Heart right ventricle (tissue), 16 donors: ENCODE data around the gene UQCRQ. TPM values are rescaled to one million over a fixed set of nuclear protein-coding genes. Genes with fewer than 3 reads are reported as not detected.
A peak's percentile ranks its signal among the peaks of the same experiment; 100 is the strongest.

Experiments
- ATAC-seq, 8 donors: fragments of 200-7000 bp; cut with Tn5 transposase; one replicate each; pipeline ENCODE4 v1.9.1; 2020; ENCODE audit warnings: mild to moderate bottlenecking in 8 of 8, moderate library complexity in 8 of 8, moderate number of reproducible peaks in 1 of 8
- DNase-seq, 2 donors: peaks; one replicate each; pipeline ENCODE4 v3.0.0-alpha.2; 2020
- H3K27ac ChIP-seq, 10 donors: fragments of 200-600 bp; sonication (generic) in 2 of 10; one replicate each; pipeline versions ENCODE4 v1.5.0 to v1.8.0; 2020 to 2022; ENCODE audit warnings: mild to moderate bottlenecking in 3 of 10
- H3K27me3 ChIP-seq, 7 donors: fragments of 200-600 bp; one replicate each; pipeline ENCODE4 v1.8.0; 2021 to 2022; ENCODE audit warnings: mild to moderate bottlenecking in 2 of 7
- H3K36me3 ChIP-seq, 9 donors: fragments of 200-600 bp; sonication (generic) in 1 of 9; one replicate each; pipeline versions ENCODE4 v1.5.0 to v1.8.0; 2020 to 2022; ENCODE audit warnings: mild to moderate bottlenecking in 2 of 9
- H3K4me1 ChIP-seq, 9 donors: fragments of 200-600 bp; sonication (generic) in 1 of 9; one replicate each; pipeline versions ENCODE4 v1.5.0 to v1.8.0; 2020 to 2022; ENCODE audit warnings: mild to moderate bottlenecking in 4 of 9
- H3K4me3 ChIP-seq, 10 donors: fragments of 200-600 bp; sonication (generic) in 2 of 10; one replicate each; pipeline versions ENCODE4 v1.5.0 to v1.8.0; 2020 to 2022; ENCODE audit warnings: mild to moderate bottlenecking in 7 of 10, moderate library complexity in 2 of 10
- H3K9me3 ChIP-seq, 11 donors: fragments of 200-600 bp in 10 of 11; sonication (generic) in 2 of 11; one replicate each; pipeline versions ENCODE4 v1.5.0 to v1.8.0; 2013 to 2022; ENCODE audit warnings: mild to moderate bottlenecking in 2 of 11, control low read depth in 1 of 11, moderate library complexity in 1 of 11
- WGBS, 2 donors: extraction: QIAGEN DNeasy Blood & Tissue Kit; methylation state at CpG; one replicate each; pipeline ENCODE4 v1.1.7; 2013; ENCODE audit warnings: inconsistent platforms in 1 of 2; 5-methylcytosine and 5-hydroxymethylcytosine counted together
- intact Hi-C, 10 donors: fragments of 100-400 bp; cut with DNase I; formaldehyde crosslinking; loops; one replicate each; pipeline versions ENCODE4 v1.11.1 to v1.14.2; 2022
- polyA plus RNA-seq, 2 donors: library from polyadenylated mRNA; stranded (reverse); fragments of 200-250 nt; gene quantifications; one replicate each; pipeline ENCODE4 v1.2.3, GENCODE V29; 2013
- total RNA-seq, 10 donors: library from RNA; stranded (reverse); fragmentation: NEBNext Ultra II Directional in 3 of 10; extraction: Animal tissue kit (Norgen Biotek cat#: 25700) in 3 of 10; gene quantifications; one replicate each; pipeline versions ENCODE4 v1.2.1 to v1.2.4, GENCODE V29; 2021 to 2023
- TF ChIP-seq, protein P1 (sequence below), 9 donors: fragments of 200-600 bp; sonication (generic) in 2 of 9; IDR thresholded peaks; one replicate each; pipeline versions ENCODE4 v1.5.0 to v1.8.0; 2021 to 2022; ENCODE audit warnings: antibody characterized with exemption in 9 of 9, mild to moderate bottlenecking in 5 of 9, moderate library complexity in 1 of 9
- donor health status: Arrhythmogenic right ventricular cardiomyopathy.
- donor health status: ischemic (EF 13 %, LVEDD 7.1; RV severe dilation, severe dysfunction).
- donor health status: healthy with polysubstance abuse.
- donor health status: DM: no; HTN: yes; CAD: no.
- donor health status: DM: no; HTN: no; CAD: no.
- donor health status: ischemic (EF 25% LVEDD 6.9; RV normal size, moderate dysfunction).
- donor health status: ischemic (EF 25% LVEDD 5.7; RV mildly dilated, moderate dysfunction).
- donor health status: healthy.
- donor health status: DM: yes; HTN: yes; CAD: no.
- donor health status: Ischemic cardiomyopathy.
- donor health status: ischemic (EF 35%, LVEDD 5.7; RV mildly dilated, moderate dysfunction).
- donor health status: nonischemic (EF 11% LVEDD 7.7; RV severe dilation, severe dysfunction).
- donor health status: DM: yes; HTN: yes; CAD: no.
- donor health status: PGD.
- donor health status: ischemic (EF 29% LVEDD 5.4; RV normal size, mild dysfunction).
- donor health status: nonischemic (EF 23%, LVEDD 6.1; RV moderate dilation, normal function).

The UQCRQ gene
- total and polyA plus RNA-seq, 12 donors: 824 to 1,962 (median 1,664) TPM

DNA sequence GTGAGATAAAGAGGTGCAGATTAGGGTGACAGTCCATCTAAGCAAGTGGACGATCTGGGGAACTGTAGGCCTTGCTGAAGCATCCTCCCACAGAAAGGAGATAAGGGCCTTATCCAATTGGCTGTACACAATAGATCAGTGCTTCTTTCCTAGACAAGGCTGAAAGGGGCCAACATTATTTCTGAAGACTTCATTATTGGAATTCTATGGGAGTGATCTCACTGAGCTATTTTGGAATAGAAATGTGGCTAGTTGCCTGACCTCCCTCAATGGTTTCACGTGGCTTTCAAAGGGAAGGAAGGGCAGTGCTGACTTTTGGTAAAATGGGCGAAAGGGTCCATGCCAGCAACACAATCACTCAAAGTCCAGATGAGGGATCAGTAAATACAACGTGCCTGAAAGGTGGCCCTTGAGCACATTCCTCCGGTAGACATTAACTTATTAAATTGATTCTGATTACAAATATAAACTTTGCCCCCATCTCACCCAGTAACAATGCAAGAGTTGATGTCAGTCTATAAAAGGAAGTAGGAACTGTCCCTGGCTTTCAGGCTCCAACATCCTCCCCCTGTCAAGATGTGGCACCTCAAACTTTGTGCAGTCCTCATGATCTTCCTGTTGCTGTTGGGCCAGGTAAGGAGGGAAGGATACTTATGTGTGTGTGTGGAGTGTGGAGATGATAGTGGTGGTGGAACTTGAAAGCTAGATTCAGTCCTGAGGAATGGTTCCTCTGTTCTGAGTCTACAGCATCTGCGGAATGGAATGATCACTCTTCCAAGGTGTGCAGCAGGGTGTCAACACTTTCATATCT lies 6.9 kb downstream of the UQCRQ start, which contains the start of gene LEAP2:
Gene LEAP2, plus strand, starts transcription at position 550 of the 811 bp plus-strand sequence. Its CDS starts 27 bp downstream, at position 577.
- Histone ChIP-seq H3K9me3 (no peaks in the 10 kb centered on the region), H3K4me3 (no peak within 1 kb of the TSS), H3K27me3 (no peaks in the 10 kb centered on the region), H3K4me1 (peaks cover 0 to 63% (median 23%) of the 10 kb centered on the region in 9 donors), H3K36me3 (peaks cover 0 to 96% (median 9%) of the 10 kb centered on the region in 9 donors), H3K27ac (peak within 1 kb of the TSS in 8 of 10 donors; percentile 38 to 77 (median 55))
- intact Hi-C loops: no loop called here
- TF ChIP-seq, protein P1, sequence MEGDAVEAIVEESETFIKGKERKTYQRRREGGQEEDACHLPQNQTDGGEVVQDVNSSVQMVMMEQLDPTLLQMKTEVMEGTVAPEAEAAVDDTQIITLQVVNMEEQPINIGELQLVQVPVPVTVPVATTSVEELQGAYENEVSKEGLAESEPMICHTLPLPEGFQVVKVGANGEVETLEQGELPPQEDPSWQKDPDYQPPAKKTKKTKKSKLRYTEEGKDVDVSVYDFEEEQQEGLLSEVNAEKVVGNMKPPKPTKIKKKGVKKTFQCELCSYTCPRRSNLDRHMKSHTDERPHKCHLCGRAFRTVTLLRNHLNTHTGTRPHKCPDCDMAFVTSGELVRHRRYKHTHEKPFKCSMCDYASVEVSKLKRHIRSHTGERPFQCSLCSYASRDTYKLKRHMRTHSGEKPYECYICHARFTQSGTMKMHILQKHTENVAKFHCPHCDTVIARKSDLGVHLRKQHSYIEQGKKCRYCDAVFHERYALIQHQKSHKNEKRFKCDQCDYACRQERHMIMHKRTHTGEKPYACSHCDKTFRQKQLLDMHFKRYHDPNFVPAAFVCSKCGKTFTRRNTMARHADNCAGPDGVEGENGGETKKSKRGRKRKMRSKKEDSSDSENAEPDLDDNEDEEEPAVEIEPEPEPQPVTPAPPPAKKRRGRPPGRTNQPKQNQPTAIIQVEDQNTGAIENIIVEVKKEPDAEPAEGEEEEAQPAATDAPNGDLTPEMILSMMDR (IDR thresholded peaks at IDR 0.05): no peak
- WGBS, 2 donors: 46 to 53% methylated on average over 6 of the region's 6 CpGs
- ATAC-seq: peak; percentile 18 to 73 (median 60)
- DNase-seq: peak in 1 of 2 donors; percentile 29

DNA sequence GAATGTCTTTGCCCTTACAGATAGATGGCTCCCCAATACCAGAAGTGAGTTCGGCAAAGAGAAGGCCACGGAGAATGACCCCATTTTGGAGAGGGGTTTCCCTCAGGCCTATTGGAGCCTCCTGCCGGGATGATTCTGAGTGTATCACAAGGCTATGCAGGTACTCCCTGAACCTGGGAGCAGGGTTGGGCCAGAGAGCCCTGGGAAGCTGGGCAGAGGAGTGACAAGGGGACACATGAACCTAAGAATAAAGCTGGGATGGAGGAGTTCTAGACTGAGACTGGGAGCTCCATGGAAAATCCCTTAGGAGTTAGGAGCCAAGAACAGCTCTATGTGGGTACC lies 7.5 kb downstream of the UQCRQ start:
- intact Hi-C loops: no loop called here
- ATAC-seq (peak in 1 of 8 donors; percentile 5), DNase-seq (no peak)
- H3K9me3 ChIP-seq: no peaks in the 10 kb centered on the region
- H3K4me1 ChIP-seq: peaks cover 0 to 60% (median 21%) of the 10 kb centered on the region in 9 donors
- peak overlapping the region in 6 of 10 donors; percentile 38 to 77 (median 63) for H3K27ac ChIP-seq
- 98% methylated on average over 3 of the region's 3 CpGs for WGBS, 2 donors
- TF ChIP-seq, protein P1 (IDR thresholded peaks at IDR 0.05): no peak
- peaks cover 0 to 96% (median 7%) of the 10 kb centered on the region in 9 donors for H3K36me3 ChIP-seq
- H3K27me3 ChIP-seq: no peaks in the 10 kb centered on the region
- no peak overlapping the region for H3K4me3 ChIP-seq

DNA sequence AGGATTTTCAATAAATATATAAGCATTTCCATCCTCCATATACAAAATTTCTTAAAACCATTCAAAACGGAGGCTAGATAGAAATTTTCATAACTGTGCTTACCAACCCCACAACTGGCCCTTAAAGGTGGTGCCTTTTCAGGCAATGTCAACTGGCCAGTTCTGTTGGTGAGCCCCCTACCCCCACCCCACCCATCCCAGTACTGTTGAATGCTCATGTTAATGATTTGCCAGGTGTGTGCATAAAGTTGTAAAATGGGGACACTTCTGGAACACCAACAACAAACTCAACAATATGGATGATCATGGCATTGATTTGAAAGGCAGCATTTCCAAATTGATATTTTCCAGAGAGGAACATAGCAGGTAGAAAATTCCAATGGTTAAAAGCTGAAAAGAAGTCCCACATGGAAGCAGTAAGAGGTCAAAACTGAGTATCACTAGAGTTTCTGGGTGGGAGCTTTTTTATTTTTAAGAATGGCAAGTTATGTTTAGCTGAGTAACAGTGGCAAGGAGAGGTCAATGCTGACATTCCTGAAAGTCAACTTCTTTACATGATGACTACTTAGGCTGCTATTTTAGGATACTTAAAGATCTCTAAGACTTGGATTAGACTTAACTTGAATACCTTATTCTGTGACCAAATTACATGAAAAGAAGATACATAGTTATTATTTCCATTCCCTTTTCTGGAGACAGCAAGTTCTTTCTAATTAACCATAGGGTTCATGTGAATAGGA lies 9.7 kb downstream of the UQCRQ start:
- no peak for ATAC-seq
- peaks cover 0 to 54% (median 21%) of the 10 kb centered on the region in 9 donors for H3K4me1 ChIP-seq
- H3K27me3 ChIP-seq: no peaks in the 10 kb centered on the region
- H3K9me3 ChIP-seq: no peaks in the 10 kb centered on the region
- H3K27ac ChIP-seq: peak overlapping the region in 6 of 10 donors; percentile 13 to 70 (median 34)
- no peak overlapping the region for H3K4me3 ChIP-seq
- 92 to 95% methylated on average over 1 of the region's 1 CpG for WGBS, 2 donors
- peaks cover 0 to 97% (median 29%) of the 10 kb centered on the region in 9 donors for H3K36me3 ChIP-seq
- TF ChIP-seq, protein P1 (IDR thresholded peaks at IDR 0.05): no peak
- intact Hi-C loops: no loop called here
- no peak for DNase-seq

DNA sequence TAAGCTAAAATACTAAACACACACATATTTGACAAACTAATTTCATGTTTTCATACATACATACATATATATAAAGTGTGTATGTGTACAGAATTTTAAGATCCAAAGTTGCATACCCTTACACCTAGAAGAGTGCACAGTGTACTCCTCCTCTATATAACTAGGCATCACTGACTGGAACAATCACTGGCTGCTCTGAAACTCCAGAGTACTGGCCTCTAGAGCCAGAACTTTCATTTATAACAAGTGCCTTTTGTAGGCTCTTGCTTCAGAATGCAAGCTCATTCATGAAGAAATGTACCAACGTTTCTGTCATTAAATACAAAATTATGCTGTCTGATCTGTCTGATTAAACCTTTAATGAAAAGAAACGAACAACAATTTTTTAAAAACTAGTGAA lies 11.0 kb downstream of the UQCRQ start:
- H3K9me3 ChIP-seq: no peaks in the 10 kb centered on the region
- 59 to 69% methylated on average over 2 of the region's 2 CpGs for whole genome bisulfite sequencing, 2 donors
- no peak for DNase-seq
- H3K4me3 ChIP-seq: no peak overlapping the region
- H3K36me3 ChIP-seq: peaks cover 0 to 97% (median 40%) of the 10 kb centered on the region in 9 donors
- intact Hi-C loops: no loop called here
- TF ChIP-seq, protein P1 (IDR thresholded peaks at IDR 0.05): no peak
- peak overlapping the region in 7 of 10 donors; percentile 6 to 70 (median 41) for H3K27ac ChIP-seq
- no peaks in the 10 kb centered on the region for H3K27me3 ChIP-seq
- H3K4me1 ChIP-seq: peaks cover 0 to 42% (median 14%) of the 10 kb centered on the region in 9 donors
- ATAC-seq: peak in 4 of 8 donors; percentile 45 to 60 (median 58)
